GM12878 (cell line): ENCODE results near the gene MYL11. TPM values are rescaled to one million over a fixed set of nuclear protein-coding genes. Genes with fewer than 3 reads are reported as not detected.

ENCODE experiments used
- CHD1 ChIP-seq: IDR thresholded peaks from 2 replicates; pipeline ENCODE4 v1.6.1; 2012; ENCODE audit warnings: low read depth, low read length, improper control_type of control experiment
- CREM ChIP-seq: IDR thresholded peaks from 2 replicates; pipeline ENCODE4 v1.6.1; 2014; ENCODE audit warnings: antibody characterized with exemption, low read depth
- EED ChIP-seq: sonication (generic); IDR thresholded peaks from 2 replicates; pipeline ENCODE4 v1.6.1; 2016; ENCODE audit warnings: antibody characterized with exemption, low read depth
- HDAC2 ChIP-seq: fragments of 200-600 bp; sonication (generic); IDR thresholded peaks from 2 replicates; pipeline ENCODE4 v1.6.1; 2017
- JUND ChIP-seq: IDR thresholded peaks from 2 replicates; pipeline ENCODE4 v1.6.1; 2012; ENCODE audit warnings: low read depth, mild to moderate bottlenecking, low read length, improper control_type of control experiment, moderate library complexity
- SIX5 ChIP-seq: IDR thresholded peaks from 2 replicates; pipeline ENCODE4 v1.6.1; 2011; ENCODE audit warnings: mild to moderate bottlenecking, low read depth, low read length, moderate library complexity; ENCODE audit not compliant: severe bottlenecking
- SUPT20H ChIP-seq: IDR thresholded peaks from 2 replicates; pipeline ENCODE4 v1.6.1; 2011; ENCODE audit warnings: low read depth, mild to moderate bottlenecking, low read length, moderate library complexity, borderline replicate concordance; ENCODE audit not compliant: control insufficient read depth
- SUZ12 ChIP-seq: fragments of 200-600 bp; sonication (generic); IDR thresholded peaks from one replicate; pipeline ENCODE4 v1.6.1; 2018; ENCODE audit warnings: antibody characterized with exemption, mild to moderate bottlenecking; ENCODE audit not compliant: unreplicated experiment
- ZNF622 ChIP-seq: fragments of 450-650 bp; IDR thresholded peaks from 2 replicates; pipeline ENCODE4 v1.6.1; 2017; ENCODE audit warnings: mild to moderate bottlenecking, inconsistent platforms
- polyA plus RNA-seq, 11 experiments: library from polyadenylated mRNA; depleted of rRNA in 4 of 11; unstranded in 6 of 11; stranded (reverse) in 5 of 11; fragments of >200 nt; fragmentation: Nextera tagmentation in 4 of 11; fragmentation: Illumina TruSeq in 1 of 11; extraction: Ambion mirVana in 4 of 11; extraction: Trizol in 1 of 11; gene quantifications; 1 replicate in 1 of 11; 2 replicates in 10 of 11; pipeline versions ENCODE4 v1.2.1 to v1.2.3, GENCODE V29; 2011 to 2016; ENCODE audit warnings: inconsistent platforms in 2 of 11, missing spikeins in 2 of 11, low read depth in 1 of 11
- total RNA-seq, 4 experiments: library from RNA; depleted of rRNA in 3 of 4; stranded (reverse); fragments of >200 nt in 3 of 4; fragmentation: Illumina TruSeq in 1 of 4; extraction: Trizol in 1 of 4; gene quantifications; 2 replicates each; pipeline versions ENCODE4 v1.2.1 to v1.2.3, GENCODE V29; 2013 to 2021
- TF ChIP-seq, protein P1 (sequence below): IDR thresholded peaks from 2 replicates; pipeline ENCODE4 v1.6.1; 2012; ENCODE audit warnings: mild to moderate bottlenecking, low read depth, low read length
- TF ChIP-seq, protein P2 (sequence below): fragments of 450-650 bp; IDR thresholded peaks from 2 replicates; pipeline ENCODE4 v1.6.1; 2017; ENCODE audit warnings: mild to moderate bottlenecking, moderate library complexity
- TF ChIP-seq, protein P3 (sequence below): fragments of 450-650 bp; IDR thresholded peaks from 2 replicates; pipeline ENCODE4 v1.6.1; 2017; ENCODE audit warnings: low read depth, mild to moderate bottlenecking, moderate library complexity
- TF ChIP-seq, protein P4 (sequence below): IDR thresholded peaks from 2 replicates; pipeline ENCODE4 v1.6.1; 2012; ENCODE audit warnings: low read length, inconsistent platforms

Gene MYL11
- total and polyA plus RNA-seq, 10 of the 15 experiments (the other 5 are each of a cell fraction or from before 2014, with no cell fraction given) = 0.19 to 1.2 (median 0.61) TPM; not detected in 5

DNA sequence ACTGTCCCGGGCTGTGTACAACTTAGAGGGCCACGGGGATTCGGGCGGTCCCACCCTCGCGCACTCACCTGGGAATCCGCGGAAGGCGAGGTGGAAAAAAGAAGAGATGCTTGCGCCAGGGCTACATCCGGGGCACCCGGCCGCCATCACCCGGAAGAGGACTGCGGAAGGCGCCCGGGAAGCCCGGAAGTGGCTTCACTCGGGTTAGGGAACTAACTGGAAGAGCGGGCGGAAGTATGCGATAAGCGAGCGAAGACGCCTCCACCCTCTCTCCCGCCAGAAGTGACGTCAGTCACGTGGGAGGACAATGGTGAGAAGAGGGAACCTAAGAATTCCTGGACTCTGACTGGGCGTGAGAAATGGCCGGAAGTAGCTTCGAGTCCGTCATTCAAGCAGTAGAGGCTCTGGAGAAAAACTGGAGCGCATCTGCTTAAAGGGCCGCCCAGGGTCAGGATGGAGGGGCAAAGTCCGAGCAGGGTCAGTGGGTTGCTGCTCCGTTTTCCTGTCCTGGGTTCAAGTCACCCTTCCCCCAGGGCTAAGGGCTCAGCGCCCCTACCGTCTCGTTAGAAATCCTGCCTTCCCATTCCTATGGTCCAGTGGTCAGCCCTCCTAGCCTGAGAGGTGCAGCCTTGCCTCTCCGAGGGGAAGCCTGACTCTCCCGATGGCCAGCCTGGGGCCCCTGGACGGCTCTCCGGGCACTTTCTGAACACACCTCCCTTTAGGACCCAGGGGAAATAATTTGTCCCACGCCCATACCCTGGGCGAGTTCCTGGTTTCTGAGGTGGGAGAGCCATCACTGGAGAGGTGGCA lies 19.3 kb upstream of the MYL11 start, which contains the start of gene CD2BP2 (continued):
- TF ChIP-seq, protein P1, sequence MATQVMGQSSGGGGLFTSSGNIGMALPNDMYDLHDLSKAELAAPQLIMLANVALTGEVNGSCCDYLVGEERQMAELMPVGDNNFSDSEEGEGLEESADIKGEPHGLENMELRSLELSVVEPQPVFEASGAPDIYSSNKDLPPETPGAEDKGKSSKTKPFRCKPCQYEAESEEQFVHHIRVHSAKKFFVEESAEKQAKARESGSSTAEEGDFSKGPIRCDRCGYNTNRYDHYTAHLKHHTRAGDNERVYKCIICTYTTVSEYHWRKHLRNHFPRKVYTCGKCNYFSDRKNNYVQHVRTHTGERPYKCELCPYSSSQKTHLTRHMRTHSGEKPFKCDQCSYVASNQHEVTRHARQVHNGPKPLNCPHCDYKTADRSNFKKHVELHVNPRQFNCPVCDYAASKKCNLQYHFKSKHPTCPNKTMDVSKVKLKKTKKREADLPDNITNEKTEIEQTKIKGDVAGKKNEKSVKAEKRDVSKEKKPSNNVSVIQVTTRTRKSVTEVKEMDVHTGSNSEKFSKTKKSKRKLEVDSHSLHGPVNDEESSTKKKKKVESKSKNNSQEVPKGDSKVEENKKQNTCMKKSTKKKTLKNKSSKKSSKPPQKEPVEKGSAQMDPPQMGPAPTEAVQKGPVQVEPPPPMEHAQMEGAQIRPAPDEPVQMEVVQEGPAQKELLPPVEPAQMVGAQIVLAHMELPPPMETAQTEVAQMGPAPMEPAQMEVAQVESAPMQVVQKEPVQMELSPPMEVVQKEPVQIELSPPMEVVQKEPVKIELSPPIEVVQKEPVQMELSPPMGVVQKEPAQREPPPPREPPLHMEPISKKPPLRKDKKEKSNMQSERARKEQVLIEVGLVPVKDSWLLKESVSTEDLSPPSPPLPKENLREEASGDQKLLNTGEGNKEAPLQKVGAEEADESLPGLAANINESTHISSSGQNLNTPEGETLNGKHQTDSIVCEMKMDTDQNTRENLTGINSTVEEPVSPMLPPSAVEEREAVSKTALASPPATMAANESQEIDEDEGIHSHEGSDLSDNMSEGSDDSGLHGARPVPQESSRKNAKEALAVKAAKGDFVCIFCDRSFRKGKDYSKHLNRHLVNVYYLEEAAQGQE = no peak
- peak; percentile 96 for TF ChIP-seq CREM
- no peak for TF ChIP-seq CHD1
- TF ChIP-seq, protein P2, sequence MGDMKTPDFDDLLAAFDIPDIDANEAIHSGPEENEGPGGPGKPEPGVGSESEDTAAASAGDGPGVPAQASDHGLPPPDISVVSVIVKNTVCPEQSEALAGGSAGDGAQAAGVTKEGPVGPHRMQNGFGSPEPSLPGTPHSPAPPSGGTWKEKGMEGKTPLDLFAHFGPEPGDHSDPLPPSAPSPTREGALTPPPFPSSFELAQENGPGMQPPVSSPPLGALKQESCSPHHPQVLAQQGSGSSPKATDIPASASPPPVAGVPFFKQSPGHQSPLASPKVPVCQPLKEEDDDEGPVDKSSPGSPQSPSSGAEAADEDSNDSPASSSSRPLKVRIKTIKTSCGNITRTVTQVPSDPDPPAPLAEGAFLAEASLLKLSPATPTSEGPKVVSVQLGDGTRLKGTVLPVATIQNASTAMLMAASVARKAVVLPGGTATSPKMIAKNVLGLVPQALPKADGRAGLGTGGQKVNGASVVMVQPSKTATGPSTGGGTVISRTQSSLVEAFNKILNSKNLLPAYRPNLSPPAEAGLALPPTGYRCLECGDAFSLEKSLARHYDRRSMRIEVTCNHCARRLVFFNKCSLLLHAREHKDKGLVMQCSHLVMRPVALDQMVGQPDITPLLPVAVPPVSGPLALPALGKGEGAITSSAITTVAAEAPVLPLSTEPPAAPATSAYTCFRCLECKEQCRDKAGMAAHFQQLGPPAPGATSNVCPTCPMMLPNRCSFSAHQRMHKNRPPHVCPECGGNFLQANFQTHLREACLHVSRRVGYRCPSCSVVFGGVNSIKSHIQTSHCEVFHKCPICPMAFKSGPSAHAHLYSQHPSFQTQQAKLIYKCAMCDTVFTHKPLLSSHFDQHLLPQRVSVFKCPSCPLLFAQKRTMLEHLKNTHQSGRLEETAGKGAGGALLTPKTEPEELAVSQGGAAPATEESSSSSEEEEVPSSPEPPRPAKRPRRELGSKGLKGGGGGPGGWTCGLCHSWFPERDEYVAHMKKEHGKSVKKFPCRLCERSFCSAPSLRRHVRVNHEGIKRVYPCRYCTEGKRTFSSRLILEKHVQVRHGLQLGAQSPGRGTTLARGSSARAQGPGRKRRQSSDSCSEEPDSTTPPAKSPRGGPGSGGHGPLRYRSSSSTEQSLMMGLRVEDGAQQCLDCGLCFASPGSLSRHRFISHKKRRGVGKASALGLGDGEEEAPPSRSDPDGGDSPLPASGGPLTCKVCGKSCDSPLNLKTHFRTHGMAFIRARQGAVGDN = peak; percentile 70; the same call in 1 of the 2 replicates
- TF ChIP-seq, protein P3, sequence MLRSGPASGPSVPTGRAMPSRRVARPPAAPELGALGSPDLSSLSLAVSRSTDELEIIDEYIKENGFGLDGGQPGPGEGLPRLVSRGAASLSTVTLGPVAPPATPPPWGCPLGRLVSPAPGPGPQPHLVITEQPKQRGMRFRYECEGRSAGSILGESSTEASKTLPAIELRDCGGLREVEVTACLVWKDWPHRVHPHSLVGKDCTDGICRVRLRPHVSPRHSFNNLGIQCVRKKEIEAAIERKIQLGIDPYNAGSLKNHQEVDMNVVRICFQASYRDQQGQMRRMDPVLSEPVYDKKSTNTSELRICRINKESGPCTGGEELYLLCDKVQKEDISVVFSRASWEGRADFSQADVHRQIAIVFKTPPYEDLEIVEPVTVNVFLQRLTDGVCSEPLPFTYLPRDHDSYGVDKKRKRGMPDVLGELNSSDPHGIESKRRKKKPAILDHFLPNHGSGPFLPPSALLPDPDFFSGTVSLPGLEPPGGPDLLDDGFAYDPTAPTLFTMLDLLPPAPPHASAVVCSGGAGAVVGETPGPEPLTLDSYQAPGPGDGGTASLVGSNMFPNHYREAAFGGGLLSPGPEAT = peak; percentile 93
- no peak for TF ChIP-seq SUZ12
- TF ChIP-seq SIX5 = peak; percentile 76
- TF ChIP-seq SUPT20H = no peak
- no peak for TF ChIP-seq ZNF622
- no peak; the same call in 1 of the 2 replicates for TF ChIP-seq EED
- TF ChIP-seq, protein P4, sequence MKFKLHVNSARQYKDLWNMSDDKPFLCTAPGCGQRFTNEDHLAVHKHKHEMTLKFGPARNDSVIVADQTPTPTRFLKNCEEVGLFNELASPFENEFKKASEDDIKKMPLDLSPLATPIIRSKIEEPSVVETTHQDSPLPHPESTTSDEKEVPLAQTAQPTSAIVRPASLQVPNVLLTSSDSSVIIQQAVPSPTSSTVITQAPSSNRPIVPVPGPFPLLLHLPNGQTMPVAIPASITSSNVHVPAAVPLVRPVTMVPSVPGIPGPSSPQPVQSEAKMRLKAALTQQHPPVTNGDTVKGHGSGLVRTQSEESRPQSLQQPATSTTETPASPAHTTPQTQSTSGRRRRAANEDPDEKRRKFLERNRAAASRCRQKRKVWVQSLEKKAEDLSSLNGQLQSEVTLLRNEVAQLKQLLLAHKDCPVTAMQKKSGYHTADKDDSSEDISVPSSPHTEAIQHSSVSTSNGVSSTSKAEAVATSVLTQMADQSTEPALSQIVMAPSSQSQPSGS = peak; percentile 51
- no peak for TF ChIP-seq HDAC2
- TF ChIP-seq JUND = no peak
